Muscle layer of colon (tissue), 2 donors: ENCODE measurements around the gene MICA.

Source experiments
- H3K27ac ChIP-seq: one replicate; pipeline ENCODE4 v1.7.0; 2013; ENCODE audit warnings: low read depth, mild to moderate bottlenecking, low read length, moderate library complexity
- H3K27me3 ChIP-seq, 2 donors: one replicate each; pipeline ENCODE4 v1.7.0; 2013; ENCODE audit warnings: low read length in 2 of 2, mild to moderate bottlenecking in 2 of 2; ENCODE audit not compliant: insufficient read depth in 2 of 2, control insufficient read depth in 1 of 2
- H3K36me3 ChIP-seq: one replicate; pipeline ENCODE4 v1.7.0; 2013; ENCODE audit warnings: mild to moderate bottlenecking, low read length; ENCODE audit not compliant: insufficient read depth
- H3K4me1 ChIP-seq: one replicate; pipeline ENCODE4 v1.7.0; 2013; ENCODE audit warnings: mild to moderate bottlenecking, low read length; ENCODE audit not compliant: insufficient read depth
- H3K4me3 ChIP-seq, 2 donors: one replicate each; pipeline ENCODE4 v1.7.0; 2013; ENCODE audit warnings: low read length in 2 of 2, low read depth in 1 of 2, mild to moderate bottlenecking in 1 of 2, moderate library complexity in 1 of 2
- H3K9ac ChIP-seq: one replicate; pipeline ENCODE4 v1.7.0; 2013; ENCODE audit warnings: low read length
- H3K9me3 ChIP-seq: one replicate; pipeline ENCODE4 v1.7.0; 2013; ENCODE audit warnings: mild to moderate bottlenecking, low read length
- donor health status: abdominal sarcoma.
- donor health status: Adenocarcinoma of cecum.

MICA gene

GRCh38 chr6:31403283-31404060 lies at the start of gene MICA:
Gene MICA (plus strand): TSS chr6:31403595. CDS start chr6:31403633, 38 bp downstream.
- H3K36me3 ChIP-seq: no peaks in the 10 kb centered on the region
- H3K4me3 ChIP-seq: peak within 1 kb of the TSS; percentile 86 to 95
- H3K9me3 ChIP-seq: no peaks in the 10 kb centered on the region
- H3K4me1 ChIP-seq: peaks cover 52% of the 10 kb centered on the region
- peak within 1 kb of the TSS; percentile 98 for H3K9ac ChIP-seq
- peak within 1 kb of the TSS; percentile 65 for H3K27ac ChIP-seq
- H3K27me3 ChIP-seq: no peaks in the 10 kb centered on the region

GRCh38 chr6:31354158-31354863 lies 49.1 kb upstream of the MICA start:
- H3K4me1 ChIP-seq: peaks cover 13% of the 10 kb centered on the region
- H3K4me3 ChIP-seq: no peak overlapping the region
- H3K9ac ChIP-seq: no peak overlapping the region
- H3K9me3 ChIP-seq: no peaks in the 10 kb centered on the region
- no peaks in the 10 kb centered on the region for H3K27me3 ChIP-seq
- peaks cover 7% of the 10 kb centered on the region for H3K36me3 ChIP-seq
- no peak overlapping the region for H3K27ac ChIP-seq

- Histone ChIP-seq H3K9me3 (no peaks in the 10 kb centered on the region), H3K27ac (no peak overlapping the region), H3K4me3 (peak overlapping the region; percentile 1 to 35), H3K27me3 (no peaks in the 10 kb centered on the region), H3K4me1 (peaks cover 13% of the 10 kb centered on the region), H3K9ac (no peak overlapping the region), H3K36me3 (peaks cover 7% of the 10 kb centered on the region)
Observed at GRCh38 chr6:31354864-31355582, 48.4 kb upstream of the MICA start.

- peaks cover 0 to 3% of the 10 kb centered on the region in 2 donors for H3K27me3 ChIP-seq
- H3K9ac ChIP-seq: no peak overlapping the region
- H3K4me3 ChIP-seq: peak overlapping the region; percentile 35 to 64
- H3K4me1 ChIP-seq: peaks cover 13% of the 10 kb centered on the region
- H3K9me3 ChIP-seq: no peaks in the 10 kb centered on the region
- H3K27ac ChIP-seq: no peak overlapping the region
- peaks cover 7% of the 10 kb centered on the region for H3K36me3 ChIP-seq
Observed at GRCh38 chr6:31355583-31355948, 47.8 kb upstream of the MICA start.

GRCh38 chr6:31356216-31356945 lies 47.0 kb upstream of the MICA start:
- H3K36me3 ChIP-seq: peaks cover 7% of the 10 kb centered on the region
- no peak overlapping the region for H3K9ac ChIP-seq
- H3K27me3 ChIP-seq: peaks cover 0 to 3% of the 10 kb centered on the region in 2 donors
- H3K9me3 ChIP-seq: no peaks in the 10 kb centered on the region
- H3K4me3 ChIP-seq: peak overlapping the region; percentile 35 to 64
- H3K27ac ChIP-seq: peak overlapping the region; percentile 63
- peaks cover 13% of the 10 kb centered on the region for H3K4me1 ChIP-seq

- Histone ChIP-seq H3K9ac (peak within 1 kb of the TSS; percentile 49), H3K4me1 (peaks cover 13% of the 10 kb centered on the region), H3K9me3 (no peaks in the 10 kb centered on the region), H3K36me3 (peaks cover 7% of the 10 kb centered on the region), H3K27ac (peak within 1 kb of the TSS; percentile 63), H3K27me3 (peaks cover 0 to 3% of the 10 kb centered on the region in 2 donors), H3K4me3 (peak within 1 kb of the TSS; percentile 52 to 64)
Observed at GRCh38 chr6:31356946-31357466, 46.4 kb upstream of the MICA start, which contains the start of gene HLA-B. Gene HLA-B (minus strand): TSS chr6:31357179. CDS start chr6:31357158, 21 bp downstream.

- Histone ChIP-seq H3K36me3 (peaks cover 7% of the 10 kb centered on the region), H3K27me3 (peaks cover 3 to 5% of the 10 kb centered on the region in 2 donors), H3K9me3 (no peaks in the 10 kb centered on the region), H3K27ac (no peak overlapping the region), H3K9ac (no peak overlapping the region), H3K4me3 (no peak overlapping the region), H3K4me1 (peaks cover 13% of the 10 kb centered on the region)
Observed at GRCh38 chr6:31357886-31358285, 45.5 kb upstream of the MICA start.

GRCh38 chr6:31358302-31358701 lies 45.1 kb upstream of the MICA start:
- peaks cover 7% of the 10 kb centered on the region for H3K36me3 ChIP-seq
- H3K9me3 ChIP-seq: no peaks in the 10 kb centered on the region
- H3K27ac ChIP-seq: no peak overlapping the region
- no peak overlapping the region for H3K4me3 ChIP-seq
- peaks cover 3 to 6% of the 10 kb centered on the region in 2 donors for H3K27me3 ChIP-seq
- no peak overlapping the region for H3K9ac ChIP-seq
- H3K4me1 ChIP-seq: peaks cover 13% of the 10 kb centered on the region

- Histone ChIP-seq H3K9me3 (no peaks in the 10 kb centered on the region), H3K36me3 (peaks cover 7% of the 10 kb centered on the region), H3K9ac (no peak overlapping the region)
Observed at GRCh38 chr6:31359581-31359980, 43.8 kb upstream of the MICA start.

GRCh38 chr6:31362751-31363150 lies 40.6 kb upstream of the MICA start:
- Histone ChIP-seq H3K27ac (no peak overlapping the region), H3K4me3 (no peak overlapping the region), H3K9ac (no peak overlapping the region), H3K4me1 (no peaks in the 10 kb centered on the region), H3K36me3 (no peaks in the 10 kb centered on the region), H3K9me3 (no peaks in the 10 kb centered on the region), H3K27me3 (peaks cover 9 to 10% of the 10 kb centered on the region in 2 donors)

More at GRCh38 chr6:31359581-31359980, 43.8 kb upstream of the MICA start:
- Histone ChIP-seq H3K4me1 (peaks cover 11% of the 10 kb centered on the region), H3K27me3 (peaks cover 6 to 7% of the 10 kb centered on the region in 2 donors), H3K27ac (no peak overlapping the region), H3K4me3 (no peak overlapping the region)
